ENCODE data around the gene CCDC69.
"Not testable (repeated sequence)": the region's sequence is repeated elsewhere in the genome, so short reads cannot be mapped to it uniquely, and the experiment has no call there.

CCDC69 gene

DNA sequence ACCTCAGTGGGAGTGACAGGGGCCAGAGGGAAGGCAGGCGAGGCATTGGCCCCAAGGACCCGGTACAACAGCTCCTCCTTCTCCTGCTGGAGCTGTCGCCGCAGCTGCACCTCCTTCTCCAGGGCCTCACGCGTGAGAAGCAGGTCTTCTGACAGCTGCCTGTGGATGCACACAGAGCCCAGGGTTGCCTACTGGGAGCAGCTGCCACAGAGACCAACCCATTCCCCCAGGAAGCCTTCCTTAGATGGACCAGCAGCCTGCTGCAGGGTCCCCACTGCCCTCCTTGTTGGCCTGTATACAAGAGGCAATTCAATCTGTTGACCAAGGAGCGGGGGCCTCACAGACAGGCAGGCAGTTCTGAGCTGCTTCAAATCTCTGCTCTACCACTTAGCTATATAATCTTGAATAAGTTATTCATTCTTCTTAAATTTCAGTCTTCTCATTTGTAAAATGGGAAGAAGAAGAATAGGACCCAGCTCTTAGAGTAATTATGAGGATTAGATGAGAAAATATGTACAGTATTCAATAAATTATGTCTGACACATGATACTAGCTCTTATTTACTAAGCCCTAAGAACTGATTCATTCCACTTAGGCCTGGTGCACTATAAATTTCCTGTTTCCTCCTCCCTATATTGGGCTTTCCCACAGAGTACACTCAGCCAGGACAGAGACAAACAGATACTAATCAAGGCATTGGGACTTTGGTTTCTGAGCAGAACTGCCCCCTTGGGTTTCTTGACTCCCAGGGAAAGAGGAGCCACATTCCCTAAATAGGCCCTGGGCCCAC lies 40.2 kb downstream of the CCDC69 start:
- DNase-seq = no peak
- TF ChIP-seq GATA1 (IDR thresholded peaks at IDR 0.05; ENCODE audit: low read depth, low read length) = no peak
- no peak for TF ChIP-seq POLR2A (IDR thresholded peaks at IDR 0.05; ENCODE audit: low read length)

DNA sequence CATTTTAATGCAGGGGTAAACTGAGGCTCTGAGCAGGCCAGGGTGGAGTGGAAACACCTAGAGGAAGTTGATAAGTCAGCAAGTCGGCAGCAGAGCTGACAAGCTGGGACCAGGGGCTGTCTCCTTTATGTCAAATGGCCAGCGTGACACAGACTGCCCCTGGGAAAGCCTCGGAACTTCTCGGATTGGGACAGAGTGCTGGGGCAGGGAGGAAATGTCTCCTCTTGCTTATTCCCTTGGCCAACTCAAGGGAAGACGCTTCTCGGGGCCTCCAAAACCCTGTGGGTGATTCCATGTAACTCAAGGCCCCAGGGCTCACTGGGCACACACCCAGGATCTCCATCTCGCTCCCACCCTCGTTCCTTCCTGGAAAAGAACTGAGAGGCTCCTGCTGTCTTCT lies 40.9 kb downstream of the CCDC69 start:
- TF ChIP-seq POLR2A (IDR thresholded peaks at IDR 0.05; ENCODE audit: low read length) (no peak), GATA1 (IDR thresholded peaks at IDR 0.05; ENCODE audit: low read depth, low read length) (no peak)
- DNase-seq = no peak

DNA sequence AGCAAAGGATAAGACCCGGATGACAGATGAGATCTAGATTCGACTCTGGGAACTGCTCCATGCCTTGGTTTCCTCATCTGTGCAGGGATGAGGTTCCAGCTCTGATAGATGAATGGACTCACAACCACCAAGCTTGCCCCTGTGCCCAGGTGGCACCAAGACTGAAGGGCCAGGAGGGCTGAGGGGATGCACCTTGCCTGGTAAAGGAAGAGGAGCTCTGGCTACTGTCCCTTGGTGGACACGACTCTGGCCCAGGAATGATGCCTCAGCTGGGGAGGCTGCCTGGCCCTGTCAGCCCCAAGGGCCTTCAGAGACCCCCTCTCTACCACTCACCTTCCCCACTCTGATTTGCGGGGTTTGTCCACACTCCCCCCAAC lies 41.4 kb downstream of the CCDC69 start:
- no peak for DNase-seq
- TF ChIP-seq POLR2A (IDR thresholded peaks at IDR 0.05; ENCODE audit: low read length) (no peak), GATA1 (IDR thresholded peaks at IDR 0.05; ENCODE audit: low read depth, low read length) (no peak)

- TF ChIP-seq GATA1 (IDR thresholded peaks at IDR 0.05; ENCODE audit: low read depth, low read length) (no peak), POLR2A (IDR thresholded peaks at IDR 0.05; ENCODE audit: low read length) (no peak)
- DNase-seq = no peak
Measured at GRCh38 chr5:151181818-151182523, 41.9 kb downstream of the CCDC69 start.

DNA sequence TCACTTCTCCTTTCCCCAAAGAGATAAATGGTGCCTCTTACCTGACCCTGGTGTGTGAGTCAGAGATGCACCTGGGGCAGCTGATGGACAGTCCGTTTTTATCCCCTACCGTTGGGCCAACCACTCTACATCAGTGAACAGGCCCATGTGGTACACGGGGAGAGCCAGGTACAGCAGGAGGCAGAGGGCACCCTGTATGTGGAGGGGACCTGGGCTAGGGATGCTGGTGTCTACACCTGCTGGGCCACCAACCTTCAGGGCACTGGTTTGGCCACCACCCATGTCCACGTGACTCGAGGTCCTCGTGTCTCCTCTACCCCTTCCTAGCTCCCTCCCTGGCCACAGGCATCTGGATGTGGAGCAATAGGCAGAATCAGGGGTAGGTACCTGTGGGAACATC lies 43.6 kb downstream of the CCDC69 start:
- no peak for DNase-seq
- TF ChIP-seq GATA1 (IDR thresholded peaks at IDR 0.05; ENCODE audit: low read depth, low read length) (no peak), POLR2A (IDR thresholded peaks at IDR 0.05; ENCODE audit: low read length) (no peak)

DNA sequence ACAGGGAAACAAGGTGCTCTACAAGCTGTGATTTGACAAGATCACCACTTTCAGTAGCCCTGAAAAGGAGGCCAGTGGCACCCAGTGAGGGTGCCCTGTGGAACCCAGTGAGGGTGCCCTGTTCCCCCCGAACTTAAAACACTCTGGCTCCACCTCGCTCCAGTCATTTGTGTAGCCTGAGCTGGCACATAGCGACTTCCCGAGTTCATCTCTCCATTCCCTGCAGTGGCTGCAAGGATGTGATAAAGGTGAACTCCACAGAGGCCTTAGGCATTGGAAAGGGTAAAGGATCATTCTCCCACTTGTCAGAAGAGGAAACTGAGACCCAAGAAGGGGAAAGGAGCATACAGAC lies 44.4 kb downstream of the CCDC69 start:
- no peak for DNase-seq
- TF ChIP-seq POLR2A (IDR thresholded peaks at IDR 0.05; ENCODE audit: low read length) (no peak), GATA1 (IDR thresholded peaks at IDR 0.05; ENCODE audit: low read depth, low read length) (no peak)

DNA sequence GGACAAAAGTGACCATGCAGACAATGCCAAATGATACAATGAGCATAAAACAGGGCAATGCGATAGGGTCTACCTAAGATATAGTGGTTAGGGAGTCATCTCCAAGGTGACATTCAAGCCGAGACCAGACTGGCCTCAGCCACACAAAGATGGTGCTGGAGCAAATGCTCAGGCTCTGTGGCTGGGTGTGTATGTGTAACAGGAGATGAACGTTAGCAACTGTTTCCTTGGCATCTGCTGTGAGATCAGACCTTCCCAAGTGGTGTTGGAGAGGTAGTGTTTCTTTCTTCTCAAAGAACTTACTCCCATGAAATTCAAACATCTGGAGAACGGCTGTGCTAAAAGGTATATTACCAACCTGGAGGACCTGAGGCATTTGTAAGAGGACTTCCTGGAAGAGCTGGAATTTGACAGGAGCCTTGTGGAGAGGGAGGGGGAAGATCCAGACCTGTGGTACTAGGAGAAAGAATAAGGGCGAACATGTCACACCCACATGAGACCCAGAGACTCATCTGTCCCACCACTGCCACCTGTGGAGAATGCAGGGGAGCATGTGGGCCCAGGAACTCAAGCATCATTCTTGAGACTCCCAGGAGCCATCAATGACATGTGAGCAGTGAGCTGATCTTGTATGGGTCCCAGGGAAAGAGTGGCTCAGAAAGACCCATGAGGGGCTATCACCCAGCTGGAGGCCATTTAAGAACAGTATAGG lies 45.0 kb downstream of the CCDC69 start:
- TF ChIP-seq GATA1 (IDR thresholded peaks at IDR 0.05; ENCODE audit: low read depth, low read length) (no peak), POLR2A (IDR thresholded peaks at IDR 0.05; ENCODE audit: low read length) (no peak)
- DNase-seq = no peak

DNA sequence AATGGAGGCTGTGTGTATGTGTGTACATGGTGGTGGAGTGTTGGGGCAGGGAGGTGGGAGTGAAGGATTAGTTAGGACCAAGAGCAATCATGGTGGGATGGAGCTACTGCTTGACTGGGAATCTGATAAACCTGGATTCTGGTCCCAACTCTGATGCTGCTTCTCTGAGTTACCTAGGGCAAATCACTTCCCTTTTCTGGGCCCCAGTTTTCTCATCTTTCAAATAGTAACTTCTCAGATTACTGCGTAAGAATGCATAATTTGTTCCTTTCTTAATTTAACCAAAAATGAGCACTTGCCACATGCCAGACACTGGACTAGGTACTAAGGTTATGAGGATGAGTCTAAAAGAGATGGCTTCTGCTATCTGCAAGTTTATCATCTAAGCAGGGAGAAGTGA lies 45.5 kb downstream of the CCDC69 start:
- TF ChIP-seq POLR2A (IDR thresholded peaks at IDR 0.05; ENCODE audit: low read length) = no peak
- TF ChIP-seq GATA1 (IDR thresholded peaks at IDR 0.05; ENCODE audit: low read depth, low read length) = no peak

DNA sequence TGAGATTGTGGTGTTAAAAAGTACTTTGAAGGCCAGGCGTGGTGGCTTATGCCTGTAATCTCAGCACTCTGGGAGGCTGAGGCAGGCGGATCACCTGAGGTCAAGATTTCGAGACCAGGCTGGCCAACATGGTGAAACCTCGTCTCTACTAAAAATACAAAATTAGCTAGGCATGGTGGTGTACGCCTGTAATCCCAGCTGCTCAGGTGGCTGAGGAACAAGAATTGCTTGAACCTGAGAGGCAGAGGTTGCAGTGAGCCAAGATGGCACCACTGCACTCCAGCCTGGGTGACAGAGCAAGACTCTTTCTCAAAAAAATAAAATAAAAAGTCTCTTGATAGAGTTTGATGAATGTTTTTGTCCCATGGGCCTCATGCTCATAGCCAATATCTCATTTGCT lies 47.6 kb downstream of the CCDC69 start:
- not testable (repeated sequence) for DNase-seq

More for the DNA sequence above, 45.5 kb downstream of the CCDC69 start:
- no peak for DNase-seq

DNA sequence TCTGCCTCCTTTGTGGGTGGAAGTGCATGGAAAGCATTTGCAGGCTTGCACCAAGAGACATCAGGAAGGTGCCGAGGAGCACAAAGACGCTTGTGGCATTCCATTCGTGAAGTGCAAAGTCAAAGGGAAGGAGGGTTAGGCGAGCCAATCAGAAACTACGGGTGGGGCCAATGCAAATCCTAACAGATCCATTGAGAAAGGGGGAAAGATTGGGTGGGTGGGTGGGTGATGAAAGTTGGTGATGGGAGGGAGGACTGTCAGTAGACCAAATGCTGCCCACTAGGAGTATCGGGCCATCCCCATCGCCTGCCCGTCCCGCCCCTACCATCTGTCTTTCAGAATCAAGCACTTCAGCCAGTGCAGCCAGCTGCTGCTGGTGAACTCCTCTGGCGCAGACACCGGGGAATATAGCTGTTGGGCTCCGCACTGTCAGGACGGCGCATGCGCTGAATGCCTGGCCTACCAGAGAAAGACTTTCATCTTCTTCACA lies 49.2 kb downstream of the CCDC69 start:
- TF ChIP-seq POLR2A (IDR thresholded peaks at IDR 0.05; ENCODE audit: low read length) (no peak), GATA1 (IDR thresholded peaks at IDR 0.05; ENCODE audit: low read depth, low read length) (no peak)
- DNase-seq = no peak

DNA sequence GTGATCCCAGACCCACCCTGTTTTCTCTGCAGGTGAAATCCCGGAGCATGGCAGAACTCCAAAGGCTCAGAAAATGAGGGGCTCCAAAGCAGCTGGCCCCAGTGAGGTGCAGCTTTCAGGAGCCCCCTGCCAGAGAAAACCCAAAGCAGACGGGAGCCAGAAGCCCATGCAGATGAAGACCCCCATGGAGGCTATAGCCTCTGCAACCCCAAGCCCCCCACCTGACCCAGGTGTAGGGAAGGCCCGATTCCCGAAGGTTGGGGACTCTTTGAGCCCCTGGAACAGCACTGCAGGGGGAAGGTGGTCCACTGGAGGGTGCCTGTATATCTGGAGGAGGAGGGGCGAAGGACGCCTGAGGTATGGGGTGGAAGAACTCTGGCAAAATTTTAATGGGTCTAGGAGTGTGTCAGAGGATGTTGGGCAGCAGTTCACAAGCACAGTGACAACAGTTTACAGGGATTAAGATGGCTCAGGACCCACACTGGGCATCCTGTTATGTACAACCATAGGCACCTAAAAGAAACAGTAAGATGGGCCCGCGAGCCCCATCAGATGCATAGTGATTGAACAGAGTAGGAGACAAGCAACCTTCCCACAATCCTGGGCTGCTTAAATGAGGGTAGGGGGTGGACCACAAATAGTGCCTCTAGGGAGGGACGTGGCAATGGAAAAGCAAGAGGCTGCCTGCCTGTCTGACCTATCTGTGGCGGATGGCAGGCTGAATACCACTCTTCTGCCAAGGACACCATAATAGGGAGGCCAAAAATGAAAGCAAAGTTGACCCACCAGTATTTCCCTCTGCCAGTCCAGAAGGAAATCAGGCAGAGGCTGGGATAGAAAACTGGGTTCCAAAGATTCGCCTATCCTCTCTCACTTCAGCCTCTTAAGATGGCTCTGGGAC lies 49.9 kb downstream of the CCDC69 start:
- no peak for DNase-seq
- TF ChIP-seq GATA1 (IDR thresholded peaks at IDR 0.05; ENCODE audit: low read depth, low read length) = no peak
- no peak for TF ChIP-seq POLR2A (IDR thresholded peaks at IDR 0.05; ENCODE audit: low read length)

DNA sequence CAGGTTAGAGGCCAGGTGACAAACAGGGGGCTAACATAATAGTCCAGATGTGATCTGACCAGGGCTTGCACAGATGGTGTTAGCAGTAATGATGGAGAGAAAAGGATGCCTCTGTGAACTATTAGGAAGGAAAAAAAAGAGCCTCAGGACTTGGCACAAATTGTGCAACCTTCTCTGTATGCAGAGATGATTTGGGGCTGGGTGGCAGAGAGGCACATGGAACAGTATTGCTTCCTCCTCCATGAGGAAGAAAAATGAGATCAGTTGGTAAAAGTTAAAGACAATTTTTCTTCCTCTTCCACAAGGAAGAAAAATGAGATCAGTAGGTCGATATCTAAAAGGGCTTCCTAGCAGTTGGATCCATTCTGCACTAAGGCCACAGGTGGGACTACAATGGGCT lies 52.4 kb downstream of the CCDC69 start:
- TF ChIP-seq POLR2A (IDR thresholded peaks at IDR 0.05; ENCODE audit: low read length) (no peak), GATA1 (IDR thresholded peaks at IDR 0.05; ENCODE audit: low read depth, low read length) (no peak)
- DNase-seq = no peak

GRCh38 chr5:151168602-151169344 lies 55.1 kb downstream of the CCDC69 start:
- DNase-seq = no peak
- TF ChIP-seq POLR2A (IDR thresholded peaks at IDR 0.05; ENCODE audit: low read length) (no peak), GATA1 (IDR thresholded peaks at IDR 0.05; ENCODE audit: low read depth, low read length) (no peak)

All from erythroblast (primary cell).